PC-3 (cell line): ENCODE results near the gene CRYGN.

Experiments
- EZH2 ChIP-seq: fragments of 300-600 bp; sonication (generic); IDR thresholded peaks from one replicate; pipeline ENCODE4 v1.6.1; 2017; ENCODE audit warnings: antibody characterized with exemption, mild to moderate bottlenecking, low read length; ENCODE audit not compliant: unreplicated experiment
- EZH2phosphoT487 ChIP-seq: fragments of 300-600 bp; sonication (generic); IDR thresholded peaks from 2 replicates; pipeline ENCODE4 v1.6.1; 2018; ENCODE audit warnings: mild to moderate bottlenecking, antibody characterized with exemption, low read length, borderline replicate concordance
- TF ChIP-seq, protein P1 (sequence below): fragments of 300-600 bp; sonication (generic); conservative IDR thresholded peaks from 2 replicates; pipeline ENCODE4 v1.5.1; 2017; ENCODE audit warnings: antibody characterized with exemption, low read depth, mild to moderate bottlenecking, low read length

DNA sequence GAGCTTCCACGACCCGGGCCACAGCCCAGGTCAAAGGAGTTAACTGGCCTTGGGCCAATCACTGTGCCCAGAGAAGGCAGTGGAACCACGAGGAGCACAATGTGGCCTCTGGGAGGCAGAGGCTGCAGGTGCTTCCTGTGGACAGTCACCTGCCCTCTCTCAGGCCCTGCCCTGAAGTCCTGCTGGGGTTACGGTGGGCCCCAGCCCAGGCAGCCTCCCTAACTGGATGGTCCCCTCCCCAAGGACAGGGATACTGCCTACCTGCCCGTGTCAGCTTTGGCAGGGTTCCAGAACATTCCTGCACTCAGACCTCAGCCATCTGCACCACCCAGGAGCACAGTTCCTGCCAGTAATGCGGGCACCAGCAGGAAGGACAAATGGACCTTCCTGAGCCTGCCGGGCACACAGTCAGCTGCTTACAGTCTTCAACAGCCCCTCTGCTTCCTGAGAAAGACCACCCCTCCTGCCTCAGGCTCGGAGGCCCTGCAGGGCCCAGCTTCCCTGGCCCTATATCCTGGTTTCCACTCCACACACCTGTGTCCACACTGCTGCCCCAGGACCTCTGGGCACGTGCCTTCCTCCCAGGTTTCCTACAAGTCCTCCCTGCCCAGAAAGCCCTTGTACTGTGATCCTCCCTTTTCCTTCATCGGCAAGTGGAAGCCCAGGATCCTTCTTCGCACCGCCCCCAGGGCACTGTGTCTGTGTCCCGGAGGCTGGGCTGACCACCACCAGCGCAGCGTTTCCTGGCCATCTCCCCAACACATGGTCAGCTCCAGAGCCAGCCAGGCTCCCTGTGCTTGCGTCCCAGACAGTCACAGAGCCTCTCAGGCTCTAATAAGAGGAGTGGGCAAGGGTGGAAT, 53.4 kb downstream of the CRYGN start:
- TF ChIP-seq EZH2 (no peak), EZH2phosphoT487 (no peak)
- TF ChIP-seq, protein P1, sequence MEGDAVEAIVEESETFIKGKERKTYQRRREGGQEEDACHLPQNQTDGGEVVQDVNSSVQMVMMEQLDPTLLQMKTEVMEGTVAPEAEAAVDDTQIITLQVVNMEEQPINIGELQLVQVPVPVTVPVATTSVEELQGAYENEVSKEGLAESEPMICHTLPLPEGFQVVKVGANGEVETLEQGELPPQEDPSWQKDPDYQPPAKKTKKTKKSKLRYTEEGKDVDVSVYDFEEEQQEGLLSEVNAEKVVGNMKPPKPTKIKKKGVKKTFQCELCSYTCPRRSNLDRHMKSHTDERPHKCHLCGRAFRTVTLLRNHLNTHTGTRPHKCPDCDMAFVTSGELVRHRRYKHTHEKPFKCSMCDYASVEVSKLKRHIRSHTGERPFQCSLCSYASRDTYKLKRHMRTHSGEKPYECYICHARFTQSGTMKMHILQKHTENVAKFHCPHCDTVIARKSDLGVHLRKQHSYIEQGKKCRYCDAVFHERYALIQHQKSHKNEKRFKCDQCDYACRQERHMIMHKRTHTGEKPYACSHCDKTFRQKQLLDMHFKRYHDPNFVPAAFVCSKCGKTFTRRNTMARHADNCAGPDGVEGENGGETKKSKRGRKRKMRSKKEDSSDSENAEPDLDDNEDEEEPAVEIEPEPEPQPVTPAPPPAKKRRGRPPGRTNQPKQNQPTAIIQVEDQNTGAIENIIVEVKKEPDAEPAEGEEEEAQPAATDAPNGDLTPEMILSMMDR = no peak
